Fibroblast of upper back skin (primary cell): ENCODE measurements around the gene SLC49A3.
"Not testable (repeated sequence)": the region's sequence is repeated elsewhere in the genome, so short reads cannot be mapped to it uniquely, and the experiment has no call there.

ENCODE experiments used
- DNase-seq: peaks from one replicate; pipeline ENCODE4 v3.0.0-alpha.2; 2013

The SLC49A3 gene

DNA sequence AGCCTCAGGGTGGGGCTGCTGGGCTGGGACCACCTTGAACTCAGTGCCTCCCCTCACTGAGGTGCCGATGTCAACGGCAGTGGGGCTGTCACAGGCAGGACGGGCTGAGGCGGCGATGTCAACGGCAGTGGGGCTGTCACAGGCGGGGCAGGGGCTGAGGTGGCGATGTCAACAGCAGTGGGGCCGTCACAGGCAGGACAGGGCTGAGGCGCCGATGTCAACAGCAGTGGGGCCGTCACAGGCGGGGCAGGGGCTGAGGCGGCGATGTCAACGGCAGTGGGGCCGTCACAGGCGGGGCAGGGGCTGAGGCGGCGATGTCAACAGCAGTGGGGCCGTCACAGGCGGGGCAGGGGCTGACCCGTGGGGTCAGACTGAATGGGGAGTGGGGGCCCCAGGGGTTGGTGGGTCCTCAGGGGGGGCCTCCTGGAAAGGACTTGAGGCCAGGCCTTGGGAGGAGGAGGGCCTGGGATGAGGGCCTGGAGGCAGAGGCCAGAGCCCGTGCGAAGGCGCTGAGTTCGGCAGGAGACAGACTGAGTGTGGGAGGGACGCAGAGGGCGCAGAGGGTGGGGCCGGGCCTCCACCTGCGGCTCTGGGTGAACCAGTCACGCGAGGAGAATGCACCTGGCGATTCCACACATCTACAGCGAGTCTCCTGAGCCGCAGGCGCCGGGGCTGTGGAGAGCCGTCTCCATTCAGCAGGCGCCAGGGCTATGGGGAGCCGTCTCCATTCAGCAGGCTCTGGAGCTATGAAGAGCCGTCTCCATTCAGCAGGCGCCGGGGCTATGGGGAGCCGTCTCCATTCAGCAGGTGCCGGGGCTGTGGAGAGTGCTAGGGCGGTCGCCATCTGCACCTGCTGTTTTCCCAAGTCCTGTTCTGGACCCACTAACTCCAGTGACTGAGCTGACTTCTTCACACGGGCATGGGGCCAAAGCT, 37.7 kb downstream of the SLC49A3 start:
- DNase-seq: no peak

DNA sequence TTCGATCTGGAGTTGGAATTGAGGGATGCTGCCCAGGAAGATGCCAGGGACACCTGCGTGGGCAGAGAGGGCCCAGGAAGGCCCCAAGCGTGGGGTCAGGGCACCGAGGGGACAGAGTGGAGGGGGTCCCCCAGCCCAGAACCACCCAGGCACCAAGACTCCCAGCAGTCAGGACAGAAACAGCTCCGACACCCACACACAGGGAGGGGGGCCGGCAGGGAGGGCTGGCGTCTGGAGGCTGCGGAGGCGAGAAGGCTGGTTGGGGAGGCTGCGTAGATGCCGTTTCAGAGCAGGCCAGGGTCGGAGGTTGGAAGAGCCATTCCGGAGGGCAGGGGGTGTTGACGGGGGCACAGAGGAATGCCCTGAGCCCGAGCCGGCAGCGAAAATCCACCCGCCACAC, 38.5 kb downstream of the SLC49A3 start:
- no peak for DNase-seq

DNA sequence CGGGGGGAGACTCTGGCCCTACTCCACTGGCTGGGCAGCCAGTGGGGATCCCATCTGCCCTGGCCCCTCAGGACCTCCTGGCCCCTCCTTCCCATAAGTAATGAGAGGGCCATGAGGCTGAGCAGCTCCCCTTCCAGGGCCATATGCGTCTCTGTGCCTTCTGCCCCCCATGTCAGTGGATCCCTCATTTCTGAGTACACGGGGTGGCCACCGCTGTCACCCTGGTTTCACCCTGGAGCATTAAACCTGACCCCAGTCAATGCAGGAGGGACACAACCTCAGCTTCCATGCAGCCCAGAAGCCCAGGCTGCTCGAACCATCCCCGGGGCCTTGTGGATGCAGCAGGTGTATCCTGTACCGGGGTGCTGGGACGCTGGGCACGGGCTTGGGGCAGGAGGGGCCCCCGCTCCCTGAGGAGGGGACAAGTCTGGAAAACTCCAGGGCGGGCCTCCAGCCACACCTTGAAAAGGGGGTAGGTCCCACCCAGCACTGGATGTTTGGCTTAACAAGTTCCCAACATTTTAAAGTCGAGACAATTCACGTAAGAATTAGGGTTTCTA, 39.1 kb downstream of the SLC49A3 start:
- DNase-seq: no peak

DNA sequence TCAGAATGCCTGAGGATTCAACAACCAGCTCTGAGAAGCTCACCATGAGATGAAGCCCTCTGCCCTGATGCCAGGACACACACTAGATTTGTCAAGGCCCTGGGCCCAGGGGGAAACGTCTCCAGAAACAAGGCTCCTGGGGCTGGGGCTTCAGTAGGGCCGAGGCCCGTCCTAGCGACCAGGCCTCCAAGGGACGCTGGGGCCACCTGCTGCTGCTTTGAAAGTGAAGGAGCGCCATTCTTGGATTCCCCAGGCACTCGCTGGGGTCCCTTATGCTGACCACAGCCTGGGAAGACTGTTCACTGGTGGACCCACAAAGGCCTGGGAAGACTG, 39.7 kb downstream of the SLC49A3 start:
- no peak for DNase-seq

DNA sequence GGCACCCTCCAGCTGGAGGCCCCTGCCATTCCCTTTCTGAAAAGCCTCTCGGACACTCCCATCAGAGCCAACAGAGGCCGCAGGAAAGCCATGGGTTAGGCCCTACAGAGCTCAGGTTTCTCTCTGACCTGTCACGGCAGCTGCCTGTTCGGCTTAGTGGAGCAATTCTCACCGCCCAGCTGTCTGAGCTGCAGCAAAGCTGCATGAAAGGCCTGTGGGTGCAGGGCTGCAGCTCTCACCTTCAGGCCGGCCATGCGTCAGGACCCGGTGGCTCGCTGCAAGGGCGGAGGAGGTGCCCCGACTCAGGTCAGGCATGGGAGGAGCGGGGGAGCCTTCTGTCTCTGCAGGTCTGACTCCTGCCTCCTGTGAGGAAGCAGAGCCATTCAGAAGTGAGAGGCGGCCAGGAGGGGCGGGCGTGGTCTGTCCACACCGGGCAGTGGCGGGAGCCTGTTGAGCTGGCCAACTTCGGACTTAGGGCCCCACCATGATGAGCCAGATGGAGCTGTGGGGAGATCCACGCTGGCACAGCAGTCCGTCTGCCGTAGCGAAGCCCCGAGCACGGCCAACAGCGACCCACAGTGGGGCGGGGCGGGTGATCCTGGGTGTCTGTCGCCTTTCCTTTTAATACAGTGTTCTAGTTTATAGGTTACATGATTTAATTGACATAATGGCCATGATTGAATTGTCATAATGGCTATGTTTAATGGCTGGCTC, 40.2 kb downstream of the SLC49A3 start:
- no peak for DNase-seq

DNA sequence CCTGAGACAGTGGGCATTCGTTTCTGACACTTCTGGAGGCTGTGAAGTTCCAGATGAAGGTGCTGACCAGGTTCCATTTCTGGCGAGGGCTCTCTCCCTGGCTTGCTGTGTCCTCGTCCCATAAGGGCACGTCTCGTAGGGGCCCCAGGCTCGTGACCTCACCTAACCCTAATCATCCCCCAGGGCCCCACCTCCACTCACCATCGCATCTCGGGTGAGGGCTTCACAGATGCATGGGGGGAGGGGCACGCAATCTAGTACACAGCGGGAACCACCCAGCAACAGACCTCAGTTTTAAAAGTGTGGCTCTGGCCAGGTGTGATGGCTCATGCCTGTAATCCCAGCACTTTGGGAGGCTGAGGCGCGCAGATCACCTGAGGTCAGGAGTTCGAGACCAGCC, 41.5 kb downstream of the SLC49A3 start:
- DNase-seq: no peak

DNA sequence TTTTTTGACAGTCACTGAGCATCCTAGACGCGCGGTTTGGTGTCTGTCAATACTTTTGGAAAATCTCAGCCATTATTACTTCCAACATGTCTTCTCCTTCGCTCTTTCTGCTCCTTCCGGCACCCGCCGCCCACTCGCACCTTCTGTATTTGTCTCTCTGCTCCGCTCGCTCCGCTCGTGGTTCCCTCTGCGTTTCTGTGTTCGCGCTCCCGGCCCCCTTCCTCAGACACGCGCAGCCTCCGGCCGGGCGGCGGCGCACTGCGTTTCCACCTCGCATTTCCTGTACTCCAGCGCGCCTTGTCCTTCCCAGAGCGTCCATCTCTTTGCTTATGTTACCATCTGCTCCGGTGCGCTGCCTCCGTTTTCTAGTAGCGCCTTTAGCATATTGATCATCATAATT, 42.5 kb downstream of the SLC49A3 start:
- no peak for DNase-seq

DNA sequence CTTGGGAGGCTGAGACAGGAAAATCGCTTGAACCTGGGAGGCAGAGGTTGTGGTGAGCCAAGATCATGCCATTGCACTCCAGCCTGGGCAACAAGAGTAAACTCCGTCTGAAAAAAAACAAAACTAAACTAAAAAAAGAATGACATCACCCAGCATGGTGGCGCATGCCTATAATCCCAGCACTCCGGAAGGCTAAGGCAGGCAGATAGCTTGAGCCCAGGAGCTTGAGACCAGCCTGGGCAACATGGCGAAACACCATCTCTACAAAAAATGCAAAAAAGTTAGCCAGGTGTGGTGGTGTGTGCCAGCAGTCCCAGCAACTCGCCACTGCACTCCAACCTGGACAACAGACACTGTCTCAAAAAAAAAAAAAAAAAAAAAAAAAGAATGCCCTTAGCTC, 46.6 kb downstream of the SLC49A3 start:
- DNase-seq: not testable (repeated sequence)

DNA sequence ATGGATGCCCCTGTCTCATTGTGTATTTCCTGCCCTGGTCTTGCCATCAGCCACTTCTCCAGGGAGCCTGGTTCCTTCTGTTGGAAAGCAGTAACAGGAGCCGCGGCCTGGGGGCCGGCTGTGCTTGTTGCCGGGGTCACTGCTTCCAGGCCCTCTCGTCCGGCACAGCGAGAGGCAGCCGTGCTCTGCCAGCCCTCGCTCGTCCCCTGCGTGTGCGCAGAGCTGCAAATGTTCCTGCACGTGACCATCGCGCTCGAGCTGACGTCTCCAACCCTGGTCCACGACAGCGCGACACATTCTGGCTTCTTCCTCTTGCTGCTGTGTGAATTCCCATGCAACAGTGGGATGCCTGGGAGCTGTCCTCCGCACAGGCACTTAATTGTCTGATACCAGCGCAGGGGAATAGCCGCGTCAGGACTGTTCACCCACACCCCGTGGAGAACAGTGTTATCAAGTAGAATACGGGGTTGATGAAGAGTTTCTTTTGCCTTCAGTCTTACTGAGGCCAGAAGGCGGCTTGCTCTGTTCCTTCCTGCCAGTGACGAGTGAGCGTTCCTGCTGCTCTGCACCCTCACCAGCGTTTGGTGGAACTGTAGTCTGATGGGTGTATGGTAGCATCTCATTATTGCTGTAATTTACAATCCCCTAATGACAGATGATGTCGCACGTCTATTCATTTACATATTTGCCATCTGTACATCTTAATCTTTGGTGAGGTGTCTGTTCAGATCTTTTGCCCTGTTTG, 51.2 kb downstream of the SLC49A3 start:
- no peak for DNase-seq

DNA sequence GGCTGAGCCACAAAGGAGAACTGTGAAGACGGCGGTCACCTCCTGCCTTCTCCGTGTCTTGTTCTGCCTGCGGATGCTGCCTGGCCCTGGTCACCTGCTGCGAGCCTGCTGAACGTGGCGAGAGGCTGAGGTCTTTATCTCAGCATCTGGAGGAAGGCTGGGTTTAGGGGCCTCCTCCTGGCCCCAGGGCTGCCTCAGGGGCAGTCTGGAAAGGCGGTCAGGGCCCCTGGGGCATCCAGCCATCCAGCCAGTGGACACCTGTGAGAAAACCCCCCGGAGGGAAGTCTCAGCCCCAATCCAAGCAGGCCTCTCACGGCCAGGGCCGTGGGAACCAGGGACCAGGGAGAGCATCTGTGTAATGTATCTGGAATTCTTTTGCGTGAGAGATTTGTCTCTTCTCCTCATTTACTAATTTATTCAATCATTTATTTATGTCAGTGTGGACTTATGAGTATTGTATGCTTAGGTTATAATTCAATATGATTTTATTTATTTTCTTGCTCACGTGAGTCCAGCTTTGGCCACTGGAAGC, 52.3 kb downstream of the SLC49A3 start:
- DNase-seq: no peak

DNA sequence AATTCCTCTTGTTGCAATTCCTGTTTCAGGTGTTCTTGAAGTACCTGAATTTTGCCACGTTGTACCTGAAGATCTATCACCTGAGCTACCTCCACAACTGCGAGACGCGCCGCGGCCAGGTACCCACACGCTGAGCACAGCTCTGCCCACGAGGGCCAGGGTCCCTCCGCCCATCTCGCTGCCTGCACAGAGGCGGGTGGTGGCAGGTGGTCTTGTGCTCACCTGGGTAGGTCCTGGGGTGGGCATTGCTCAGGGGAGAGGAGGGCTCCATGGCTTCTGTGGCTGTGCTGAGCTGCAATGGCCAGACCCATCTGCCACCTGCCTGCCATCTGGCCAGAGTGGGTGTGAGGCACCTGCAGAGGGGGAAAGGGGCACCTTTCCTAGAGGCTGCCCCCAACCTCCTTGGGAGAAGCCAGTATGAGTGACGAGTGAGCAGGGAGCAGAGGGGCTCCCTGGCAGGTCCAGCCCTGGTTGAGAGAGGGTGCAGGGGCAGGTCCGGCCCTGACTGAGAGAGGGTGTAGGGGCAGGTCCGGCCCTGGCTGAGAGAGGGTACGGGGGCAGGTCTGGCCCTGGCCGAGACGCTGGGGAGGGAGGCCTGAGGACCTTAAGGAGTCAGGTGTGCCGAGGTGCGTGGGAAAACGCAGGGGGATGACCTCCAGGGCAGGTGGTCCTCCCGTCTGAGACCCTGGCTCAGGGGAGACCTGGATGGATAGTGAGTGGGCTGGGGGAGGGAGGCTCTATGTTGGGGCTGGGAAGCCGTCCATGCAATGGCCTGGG, 52.9 kb downstream of the SLC49A3 start:
- no peak for DNase-seq

DNA sequence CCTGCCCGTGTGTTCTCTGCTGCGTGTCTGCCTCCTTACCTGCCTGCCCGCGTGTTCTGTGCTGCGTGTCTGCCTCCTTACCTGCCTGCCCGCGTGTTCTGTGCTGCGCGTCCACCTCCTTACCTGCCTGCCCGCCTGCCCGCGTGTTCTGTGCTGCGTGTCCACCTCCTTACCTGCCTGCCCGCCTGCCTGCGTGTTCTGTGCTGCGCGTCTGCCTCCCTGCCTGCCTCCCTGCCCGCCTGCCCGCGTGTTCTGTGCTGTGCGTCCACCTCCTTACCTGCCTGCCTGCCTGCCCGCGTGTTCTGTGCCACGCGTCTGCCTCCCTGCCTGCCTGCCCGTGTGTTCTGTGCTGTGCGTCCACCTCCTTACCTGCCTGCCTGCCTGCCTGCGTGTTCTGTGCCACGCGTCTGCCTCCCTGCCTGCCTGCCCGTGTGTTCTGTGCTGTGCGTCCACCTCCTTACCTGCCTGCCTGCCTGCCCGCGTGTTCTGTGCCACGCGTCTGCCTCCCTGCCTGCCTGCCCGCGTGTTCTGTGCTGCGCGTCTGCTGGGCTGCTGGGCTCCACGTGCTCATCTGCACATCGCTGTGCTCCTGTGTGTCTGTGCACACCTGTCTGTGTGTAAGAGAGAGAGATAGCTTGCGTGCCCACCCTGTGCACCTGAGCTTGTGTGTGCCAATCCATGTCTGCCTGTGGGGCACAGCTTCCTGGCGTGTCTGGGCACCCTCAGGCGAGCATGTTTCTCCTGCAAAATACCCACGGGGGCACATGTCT, 53.7 kb downstream of the SLC49A3 start:
- not testable (repeated sequence) for DNase-seq

DNA sequence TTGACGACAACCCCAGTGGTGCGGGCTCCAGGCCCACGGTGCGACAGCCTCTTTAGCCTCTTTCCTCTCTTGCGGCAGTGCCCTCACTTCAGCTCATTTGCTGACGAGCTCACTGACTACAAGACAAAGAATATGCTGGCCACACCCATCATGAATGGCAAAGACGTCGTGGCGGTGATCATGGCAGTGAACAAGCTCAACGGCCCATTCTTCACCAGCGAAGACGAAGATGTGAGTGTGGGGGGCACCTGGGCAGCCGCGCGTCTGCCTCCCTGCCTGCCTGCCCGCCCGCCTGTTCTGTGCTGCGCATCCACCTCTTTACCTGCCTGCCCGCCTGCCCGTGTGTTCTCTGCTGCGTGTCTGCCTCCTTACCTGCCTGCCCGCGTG, 54.4 kb downstream of the SLC49A3 start:
- no peak for DNase-seq

DNA sequence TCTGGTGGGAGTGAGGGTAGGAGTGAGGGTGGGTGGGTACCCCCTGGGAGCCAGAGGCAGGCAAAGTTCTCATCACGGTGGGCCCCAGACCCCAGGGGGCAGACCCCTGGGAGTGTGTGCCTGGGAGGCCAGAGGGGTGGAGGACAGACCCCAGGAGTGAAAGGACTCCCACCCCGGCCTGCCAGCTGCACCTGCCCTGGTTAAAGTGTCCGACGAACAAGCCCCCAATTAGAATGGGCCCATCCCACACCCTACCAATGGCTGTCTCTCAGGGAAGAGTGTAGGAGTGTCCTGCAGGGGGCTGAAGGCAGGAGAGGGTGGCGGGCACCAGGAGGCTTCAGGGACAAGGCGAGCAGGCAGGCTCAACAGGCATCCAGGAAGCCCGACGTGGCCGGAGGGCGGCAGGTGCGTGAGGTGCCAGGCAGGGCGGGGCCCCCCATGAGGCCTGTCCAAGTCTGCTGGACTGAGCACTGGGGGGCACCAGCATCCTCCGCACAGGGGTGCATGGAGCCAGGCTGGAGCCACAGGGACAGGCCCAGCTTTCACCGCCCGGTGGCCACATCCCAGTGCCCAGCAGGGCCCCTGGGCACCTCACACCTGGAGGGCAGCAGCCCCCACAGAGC, 54.9 kb downstream of the SLC49A3 start:
- DNase-seq: no peak

DNA sequence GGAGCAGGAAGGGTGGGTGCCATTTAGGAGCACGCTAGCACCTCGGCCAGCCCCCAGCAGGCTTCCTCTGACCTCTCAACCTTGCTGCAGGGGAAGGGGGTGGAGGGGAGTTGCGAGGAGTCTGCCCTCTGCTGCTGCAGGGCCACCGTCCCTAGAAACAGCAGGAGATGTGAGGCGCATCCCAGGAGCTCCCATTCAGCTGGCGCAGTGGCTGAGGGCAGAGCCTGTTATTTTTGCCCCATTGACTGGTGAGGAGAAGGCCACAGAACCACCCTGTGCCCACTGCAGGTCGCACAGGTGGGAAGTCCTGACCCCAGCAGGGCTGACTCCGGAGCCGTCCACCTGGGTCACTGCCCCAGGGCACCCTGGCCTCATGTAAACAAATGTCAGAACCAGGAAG, 55.5 kb downstream of the SLC49A3 start:
- DNase-seq: no peak

DNA sequence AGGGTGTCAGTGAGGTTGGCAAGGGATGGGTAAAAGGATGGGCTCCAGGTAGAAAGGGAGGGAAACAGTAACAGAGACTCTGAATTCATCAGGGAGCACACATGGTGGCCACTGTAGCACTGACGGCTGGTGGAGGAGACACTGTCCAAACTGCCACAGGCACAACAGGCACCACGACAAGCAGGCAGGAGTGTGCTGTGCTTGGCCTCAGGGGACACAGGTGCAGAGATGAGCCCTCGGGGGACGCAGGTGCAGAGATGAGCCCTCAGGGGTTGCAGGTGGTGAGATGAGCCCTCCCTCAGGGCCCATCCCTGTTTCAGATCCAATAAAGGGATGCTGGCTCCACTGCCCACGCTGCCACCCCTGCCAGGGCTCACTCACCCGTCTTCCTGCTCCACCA, 56.0 kb downstream of the SLC49A3 start:
- no peak for DNase-seq

DNA sequence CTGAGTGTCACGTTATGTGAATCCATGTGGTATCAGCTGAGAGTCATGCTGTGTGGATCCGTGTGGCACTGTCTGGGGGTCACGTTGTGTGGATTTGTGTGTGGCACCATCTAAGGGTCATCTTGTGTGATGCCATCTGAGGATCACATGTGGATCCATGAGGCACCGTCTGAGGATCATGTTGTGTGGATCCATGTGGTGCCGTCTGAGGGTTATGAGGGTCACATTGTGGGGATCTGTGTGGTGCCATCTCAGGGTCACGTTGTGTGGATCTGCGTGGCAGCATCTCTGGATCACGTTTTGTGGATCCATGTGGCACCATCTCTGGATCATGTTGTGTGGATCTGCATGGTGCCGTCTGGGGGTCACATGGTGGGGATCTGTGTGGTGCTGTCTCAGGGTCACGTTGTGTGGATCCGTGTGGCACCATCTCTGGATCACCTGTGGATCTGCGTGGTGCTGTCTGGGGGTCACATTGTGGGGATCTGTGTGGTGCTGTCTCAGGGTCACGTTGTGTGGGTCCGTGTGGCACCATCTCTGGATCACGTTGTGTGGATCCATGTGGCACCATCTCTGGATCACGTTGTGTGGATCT, 56.7 kb downstream of the SLC49A3 start:
- DNase-seq: no peak
